GM19023 (cell line): ENCODE data around the gene DPYSL4.

Experiments used
- ATAC-seq: cut with Tn5 transposase; IDR thresholded peaks from one replicate; pipeline ENCODE4 v1.9.1; 2021; ENCODE audit warnings: mild to moderate bottlenecking, moderate library complexity; ENCODE audit not compliant: unreplicated experiment

DPYSL4 gene

DNA sequence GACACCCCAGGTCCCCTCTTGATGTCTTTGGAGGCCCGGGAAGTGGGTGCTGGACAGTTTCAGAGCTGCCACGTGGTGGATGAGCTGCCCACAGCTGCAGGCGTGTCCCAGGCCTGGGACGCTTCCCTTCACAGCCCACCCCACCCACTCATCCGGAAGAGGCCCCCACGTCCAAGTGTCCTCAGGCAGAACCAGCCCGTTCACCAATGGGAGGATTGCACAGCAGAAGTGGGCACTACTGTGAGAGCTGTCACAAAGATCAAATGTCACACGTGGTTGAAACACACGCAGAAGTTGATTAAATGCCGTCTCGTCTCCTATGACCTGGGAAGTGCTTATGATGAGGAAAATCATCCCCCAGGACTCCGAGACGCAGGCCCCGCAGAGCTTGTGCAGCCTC, 68.1 kb downstream of the DPYSL4 start:
- no peak for ATAC-seq
